Neural cell (in vitro differentiated cells): ENCODE results near the gene FRY. TPM values are rescaled to one million over a fixed set of nuclear protein-coding genes. Genes with fewer than 3 reads are reported as not detected.

Experiments
- H2AFZ ChIP-seq: fragments of 200-600, 300-800 bp; sonication (generic), shearing (Covaris generic); 2 replicates; pipeline ENCODE4 v1.6.0; 2014; ENCODE audit warnings: low read depth, mild to moderate bottlenecking, antibody characterized with exemption, low read length, moderate library complexity
- H3F3A ChIP-seq: fragments of 200-600 bp; shearing (Covaris generic); 2 replicates; pipeline ENCODE4 v1.6.1; 2016; ENCODE audit warnings: mild to moderate bottlenecking, moderate library complexity, mixed read lengths, antibody characterized with exemption, low read length; ENCODE audit not compliant: insufficient read depth, poor library complexity, severe bottlenecking
- H3K27ac ChIP-seq: fragments of 200-600, 300-800 bp; sonication (generic), shearing (Covaris generic); 2 replicates; pipeline ENCODE4 v1.5.1; 2014; ENCODE audit warnings: mild to moderate bottlenecking, low read length, moderate library complexity
- H3K27me3 ChIP-seq: fragments of 300-800, 200-600 bp; sonication (generic), shearing (Covaris generic); 2 replicates; pipeline ENCODE4 v1.6.0; 2014; ENCODE audit warnings: mild to moderate bottlenecking, low read depth, low read length, moderate library complexity; ENCODE audit not compliant: insufficient read depth
- H3K36me3 ChIP-seq: fragments of 300-800, 200-600 bp; sonication (generic), shearing (Covaris generic); 2 replicates; pipeline ENCODE4 v1.5.1; 2014; ENCODE audit warnings: mild to moderate bottlenecking, antibody characterized with exemption, low read length, moderate library complexity; ENCODE audit not compliant: insufficient read depth
- H3K4me2 ChIP-seq: fragments of 300-800, 200-600 bp; sonication (generic), shearing (Covaris generic); 2 replicates; pipeline ENCODE4 v1.6.0; 2014; ENCODE audit warnings: mild to moderate bottlenecking, low read length
- H3K4me3 ChIP-seq: fragments of 300-800, 200-600 bp; sonication (generic), shearing (Covaris generic); 2 replicates; pipeline ENCODE4 v1.5.1; 2014; ENCODE audit warnings: mild to moderate bottlenecking, low read length, moderate library complexity
- H3K79me2 ChIP-seq: fragments of 200-600 bp; shearing (Covaris generic); replicated peaks from 2 replicates; pipeline ENCODE4 v1.6.0; 2014; ENCODE audit warnings: mild to moderate bottlenecking, low read length, moderate library complexity; ENCODE audit not compliant: insufficient read depth
- H3K9ac ChIP-seq: fragments of 300-800, 200-600 bp; sonication (generic), shearing (Covaris generic); 2 replicates; pipeline ENCODE4 v1.6.1; 2016; ENCODE audit warnings: mild to moderate bottlenecking, low read length, mixed read lengths
- H3K9me2 ChIP-seq: fragments of 200-600 bp; shearing (Covaris generic); 2 replicates; pipeline ENCODE4 v1.6.1; 2016; ENCODE audit warnings: mild to moderate bottlenecking, low read length, mixed read lengths; ENCODE audit not compliant: insufficient read depth
- H3K9me3 ChIP-seq: fragments of 200-600, 300-800 bp; sonication (generic), shearing (Covaris generic); 2 replicates; pipeline ENCODE4 v1.6.1; 2016; ENCODE audit warnings: mild to moderate bottlenecking, mixed run types, low read length, moderate library complexity, mixed read lengths
- H4K20me1 ChIP-seq: fragments of 200-600 bp; shearing (Covaris generic); 2 replicates; pipeline ENCODE4 v1.6.1; 2016; ENCODE audit warnings: mild to moderate bottlenecking, mixed run types; ENCODE audit not compliant: insufficient read depth
- EP300 ChIP-seq: fragments of 450-650 bp; conservative IDR thresholded peaks from 2 replicates; pipeline ENCODE4 v1.6.1; 2014; ENCODE audit warnings: antibody characterized with exemption, mild to moderate bottlenecking, moderate library complexity; ENCODE audit not compliant: poor library complexity, severe bottlenecking
- EZH2 ChIP-seq: fragments of 200-600, 300-800 bp; shearing (Covaris generic), sonication (generic); IDR thresholded peaks from 2 replicates; pipeline ENCODE4 v1.6.1; 2014; ENCODE audit warnings: antibody characterized with exemption, low read length, borderline replicate concordance, mild to moderate bottlenecking; ENCODE audit not compliant: insufficient read depth, poor library complexity, severe bottlenecking
- MXI1 ChIP-seq: fragments of 450-650 bp; conservative IDR thresholded peaks from 2 replicates; pipeline ENCODE4 v1.6.1; 2014; ENCODE audit warnings: antibody characterized with exemption, mild to moderate bottlenecking; ENCODE audit not compliant: poor library complexity, severe bottlenecking
- POLR2AphosphoS5 ChIP-seq: IDR thresholded peaks from 2 replicates; pipeline ENCODE4 v1.6.1; 2012
- RAD21 ChIP-seq: fragments of 450-650 bp; conservative IDR thresholded peaks from 2 replicates; pipeline ENCODE4 v1.6.1; 2014; ENCODE audit warnings: antibody characterized with exemption, mild to moderate bottlenecking, moderate library complexity
- SMC3 ChIP-seq: fragments of 450-650 bp; conservative IDR thresholded peaks from 2 replicates; pipeline ENCODE4 v1.6.1; 2014; ENCODE audit warnings: antibody characterized with exemption, mild to moderate bottlenecking, moderate library complexity; ENCODE audit not compliant: poor library complexity
- TAF1 ChIP-seq: IDR thresholded peaks from 2 replicates; pipeline ENCODE4 v1.6.1; 2012; ENCODE audit warnings: low read depth
- polyA plus RNA-seq: library from polyadenylated mRNA; depleted of rRNA; stranded (reverse); fragments of >200 nt; gene quantifications from 2 replicates; pipeline ENCODE4 v1.2.3, GENCODE V29; 2014
- TF ChIP-seq, protein P1 (sequence below): fragments of 450-650 bp; IDR thresholded peaks from 2 replicates; pipeline ENCODE4 v1.5.1; 2014; ENCODE audit warnings: antibody characterized with exemption, mild to moderate bottlenecking, moderate library complexity; ENCODE audit not compliant: poor library complexity, severe bottlenecking
- TF ChIP-seq, protein P2 (sequence below): IDR thresholded peaks from 2 replicates; pipeline ENCODE4 v1.6.1; 2012; ENCODE audit warnings: borderline replicate concordance

Gene FRY
- polyA plus RNA-seq, 1 donor from 2014 or later, result 49.3 TPM

DNA sequence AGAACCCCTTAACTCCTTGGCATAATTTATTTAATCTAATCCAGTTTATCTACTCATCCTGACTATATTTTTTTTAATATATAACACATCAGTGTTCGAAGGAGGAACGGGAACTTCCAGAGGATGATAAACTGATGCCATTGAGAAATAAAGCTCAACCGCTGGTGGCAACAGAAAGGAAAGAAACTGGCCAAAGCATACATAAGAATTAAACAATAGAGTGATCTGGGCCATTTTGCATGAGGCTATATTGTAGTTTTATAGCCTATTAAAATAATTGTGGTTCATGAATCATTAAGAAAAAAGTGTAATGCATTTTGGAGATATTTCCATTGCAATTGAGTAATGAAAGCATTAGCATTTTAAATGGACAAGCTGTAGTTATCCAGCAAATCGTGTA lies 94.2 kb downstream of the FRY start:
- Histone ChIP-seq H3K9me3 (no peaks in the 10 kb centered on the region), H3K9me2 (no peaks in the 10 kb centered on the region), H3F3A (no peaks in the 10 kb centered on the region), H4K20me1 (no peaks in the 10 kb centered on the region), H3K27ac (no peak overlapping the region), H3K9ac (no peak overlapping the region), H3K27me3 (no peaks in the 10 kb centered on the region), H3K79me2 (no peaks in the 10 kb centered on the region), H3K36me3 (peaks cover 13% of the 10 kb centered on the region), H3K4me3 (no peak overlapping the region), H2AFZ (no peak overlapping the region), H3K4me2 (no peak overlapping the region)
- TF ChIP-seq RAD21, result no peak
- no peak for TF ChIP-seq SMC3
- TF ChIP-seq, protein P1, sequence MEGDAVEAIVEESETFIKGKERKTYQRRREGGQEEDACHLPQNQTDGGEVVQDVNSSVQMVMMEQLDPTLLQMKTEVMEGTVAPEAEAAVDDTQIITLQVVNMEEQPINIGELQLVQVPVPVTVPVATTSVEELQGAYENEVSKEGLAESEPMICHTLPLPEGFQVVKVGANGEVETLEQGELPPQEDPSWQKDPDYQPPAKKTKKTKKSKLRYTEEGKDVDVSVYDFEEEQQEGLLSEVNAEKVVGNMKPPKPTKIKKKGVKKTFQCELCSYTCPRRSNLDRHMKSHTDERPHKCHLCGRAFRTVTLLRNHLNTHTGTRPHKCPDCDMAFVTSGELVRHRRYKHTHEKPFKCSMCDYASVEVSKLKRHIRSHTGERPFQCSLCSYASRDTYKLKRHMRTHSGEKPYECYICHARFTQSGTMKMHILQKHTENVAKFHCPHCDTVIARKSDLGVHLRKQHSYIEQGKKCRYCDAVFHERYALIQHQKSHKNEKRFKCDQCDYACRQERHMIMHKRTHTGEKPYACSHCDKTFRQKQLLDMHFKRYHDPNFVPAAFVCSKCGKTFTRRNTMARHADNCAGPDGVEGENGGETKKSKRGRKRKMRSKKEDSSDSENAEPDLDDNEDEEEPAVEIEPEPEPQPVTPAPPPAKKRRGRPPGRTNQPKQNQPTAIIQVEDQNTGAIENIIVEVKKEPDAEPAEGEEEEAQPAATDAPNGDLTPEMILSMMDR, result no peak
- no peak for TF ChIP-seq POLR2AphosphoS5
- TF ChIP-seq TAF1, result no peak
- TF ChIP-seq EZH2, result no peak
- TF ChIP-seq, protein P2, sequence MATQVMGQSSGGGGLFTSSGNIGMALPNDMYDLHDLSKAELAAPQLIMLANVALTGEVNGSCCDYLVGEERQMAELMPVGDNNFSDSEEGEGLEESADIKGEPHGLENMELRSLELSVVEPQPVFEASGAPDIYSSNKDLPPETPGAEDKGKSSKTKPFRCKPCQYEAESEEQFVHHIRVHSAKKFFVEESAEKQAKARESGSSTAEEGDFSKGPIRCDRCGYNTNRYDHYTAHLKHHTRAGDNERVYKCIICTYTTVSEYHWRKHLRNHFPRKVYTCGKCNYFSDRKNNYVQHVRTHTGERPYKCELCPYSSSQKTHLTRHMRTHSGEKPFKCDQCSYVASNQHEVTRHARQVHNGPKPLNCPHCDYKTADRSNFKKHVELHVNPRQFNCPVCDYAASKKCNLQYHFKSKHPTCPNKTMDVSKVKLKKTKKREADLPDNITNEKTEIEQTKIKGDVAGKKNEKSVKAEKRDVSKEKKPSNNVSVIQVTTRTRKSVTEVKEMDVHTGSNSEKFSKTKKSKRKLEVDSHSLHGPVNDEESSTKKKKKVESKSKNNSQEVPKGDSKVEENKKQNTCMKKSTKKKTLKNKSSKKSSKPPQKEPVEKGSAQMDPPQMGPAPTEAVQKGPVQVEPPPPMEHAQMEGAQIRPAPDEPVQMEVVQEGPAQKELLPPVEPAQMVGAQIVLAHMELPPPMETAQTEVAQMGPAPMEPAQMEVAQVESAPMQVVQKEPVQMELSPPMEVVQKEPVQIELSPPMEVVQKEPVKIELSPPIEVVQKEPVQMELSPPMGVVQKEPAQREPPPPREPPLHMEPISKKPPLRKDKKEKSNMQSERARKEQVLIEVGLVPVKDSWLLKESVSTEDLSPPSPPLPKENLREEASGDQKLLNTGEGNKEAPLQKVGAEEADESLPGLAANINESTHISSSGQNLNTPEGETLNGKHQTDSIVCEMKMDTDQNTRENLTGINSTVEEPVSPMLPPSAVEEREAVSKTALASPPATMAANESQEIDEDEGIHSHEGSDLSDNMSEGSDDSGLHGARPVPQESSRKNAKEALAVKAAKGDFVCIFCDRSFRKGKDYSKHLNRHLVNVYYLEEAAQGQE, result no peak
- no peak for TF ChIP-seq MXI1
- TF ChIP-seq EP300, result no peak

DNA sequence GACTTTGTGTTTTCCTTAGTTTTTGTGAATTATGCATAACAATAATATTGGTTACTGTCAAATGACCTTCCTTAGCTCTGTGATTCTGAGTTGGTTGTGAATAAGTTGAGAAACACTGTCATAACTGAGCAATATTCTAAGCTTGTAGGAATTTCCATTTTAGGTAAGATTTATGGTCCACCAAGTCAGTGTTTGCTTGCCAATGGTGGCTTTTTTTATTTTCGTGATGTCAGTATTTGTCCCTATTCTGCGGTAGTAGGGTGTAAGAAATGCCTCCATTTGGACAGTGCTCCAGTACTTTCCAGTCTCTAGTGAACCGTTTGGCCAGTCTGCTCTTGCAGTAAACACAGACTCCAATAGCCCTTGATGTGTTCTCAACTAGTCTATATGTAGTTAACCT lies 94.7 kb downstream of the FRY start:
- no peak overlapping the region for H3K27ac ChIP-seq
- no peak overlapping the region for H3K4me2 ChIP-seq

More for the DNA sequence above, 94.7 kb downstream of the FRY start:
- Histone ChIP-seq H3K27me3 (no peaks in the 10 kb centered on the region), H3F3A (no peaks in the 10 kb centered on the region), H3K4me3 (no peak overlapping the region), H4K20me1 (no peaks in the 10 kb centered on the region), H2AFZ (no peak overlapping the region), H3K9ac (no peak overlapping the region), H3K36me3 (peaks cover 16% of the 10 kb centered on the region), H3K79me2 (no peaks in the 10 kb centered on the region), H3K9me2 (no peaks in the 10 kb centered on the region), H3K9me3 (no peaks in the 10 kb centered on the region)
- no peak for TF ChIP-seq EZH2
- no peak for TF ChIP-seq EP300
- no peak for TF ChIP-seq TAF1
- TF ChIP-seq, protein P2, result no peak
- TF ChIP-seq POLR2AphosphoS5, result no peak
- TF ChIP-seq, protein P1, result no peak
- TF ChIP-seq RAD21, result no peak
- no peak for TF ChIP-seq SMC3
- TF ChIP-seq MXI1, result no peak
